ENCODE results near the gene EDARADD. TPM values are rescaled to one million over a fixed set of nuclear protein-coding genes. Genes with fewer than 3 reads are reported as not detected.

The EDARADD gene
- total and polyA plus RNA-seq, 2 of the 8 experiments (the other 6 are each of a cell fraction or from before 2014, with no cell fraction given) = 3.4 to 6.1 TPM

DNA sequence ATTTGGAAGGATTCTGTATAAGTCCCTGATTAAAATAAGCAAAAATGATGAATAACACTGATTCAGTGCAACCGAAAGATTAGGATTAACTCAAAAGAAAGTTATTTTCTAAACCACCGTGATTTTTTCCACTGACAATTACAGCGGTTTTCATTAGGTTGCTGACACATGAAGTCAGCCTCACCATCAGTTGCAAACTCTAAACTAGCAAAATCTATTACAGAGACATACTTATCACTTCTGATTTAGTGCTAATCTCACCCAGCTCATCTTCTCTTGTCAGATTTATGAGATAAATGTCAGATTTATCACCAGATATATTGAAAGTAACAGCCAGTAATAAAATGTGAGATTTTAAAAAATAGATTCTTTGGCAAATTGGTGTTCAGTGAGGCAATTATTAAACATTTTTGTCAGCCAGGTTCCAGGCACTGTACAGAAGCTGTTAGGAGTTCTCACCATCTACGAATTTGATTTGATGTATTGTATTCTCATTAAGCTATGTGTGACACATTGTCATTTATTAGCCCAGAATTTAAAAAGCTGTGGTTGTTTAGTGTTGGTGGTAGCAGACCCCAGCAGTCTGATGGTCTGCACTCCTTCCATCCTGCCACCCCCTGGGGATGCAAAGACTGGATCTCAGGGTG, 92.4 kb downstream of the EDARADD start:
- DNase-seq (ENCODE audit: low read depth in 1 of 2, low spot score in 2 of 2) (no peak), FAIRE-seq (no peak)
- Histone ChIP-seq H2BK5ac (ENCODE audit: low read depth, low read length) (no peak overlapping the region), H3K4ac (replicated peaks; ENCODE audit: insufficient read length, low read depth, low read length) (no peak overlapping the region), H3K9ac (replicated peaks in 1 of 4; ENCODE audit: extremely low read depth in 1 of 4, low read depth in 3 of 4, low read length in 3 of 4) (no peak overlapping the region), H3K27me3 (replicated peaks in 1 of 4; ENCODE audit: control insufficient read depth in 3 of 4, extremely low read depth in 1 of 4, insufficient read depth in 3 of 4, low read length in 3 of 4) (no peaks in the 10 kb centered on the region), H2AK5ac (ENCODE audit: low read depth, low read length) (no peak overlapping the region; the same call in 1 of the 2 replicates), H3K18ac (ENCODE audit: extremely low read depth, low read length) (no peak overlapping the region), H2BK120ac (replicated peaks; ENCODE audit: low read depth, low read length) (no peak overlapping the region), H2BK12ac (ENCODE audit: low read depth, low read length) (no peak overlapping the region), H2BK15ac (ENCODE audit: low read length) (no peak overlapping the region), H3K14ac (ENCODE audit: insufficient read length) (no peak overlapping the region), H3K79me1 (ENCODE audit: low read depth, low read length) (no peaks in the 10 kb centered on the region), H3K79me2 (ENCODE audit: control insufficient read depth in 1 of 2, insufficient read depth in 2 of 2, low read length in 2 of 2) (no peaks in the 10 kb centered on the region), H3K4me2 (ENCODE audit: insufficient read depth in 1 of 2, low read depth in 2 of 2, low read length in 2 of 2) (no peak overlapping the region), H3K23me2 (ENCODE audit: low read depth, low read length) (no peaks in the 10 kb centered on the region; the same call in 1 of the 2 replicates), H3K4me1 (replicated peaks in 1 of 4; ENCODE audit: control insufficient read depth in 3 of 4, insufficient read depth in 4 of 4, low read length in 3 of 4) (peaks cover 0 to 7% (median 3%) of the 10 kb centered on the region in 4 experiments; a peak in 4 of 7 replicates), H3K56ac (replicated peaks; ENCODE audit: insufficient read length, low read depth, low read length) (no peak overlapping the region), H4K8ac (ENCODE audit: extremely low read depth, insufficient read depth, low read length) (no peak overlapping the region), H3K23ac (ENCODE audit: insufficient read length) (no peak overlapping the region), H4K5ac (ENCODE audit: insufficient read length, low read depth, low read length) (no peak overlapping the region), H2AFZ (ENCODE audit: low read length) (no peak overlapping the region), H4K20me1 (replicated peaks in 1 of 2; ENCODE audit: control insufficient read depth in 1 of 2, insufficient read depth in 2 of 2, low read length in 2 of 2) (no peaks in the 10 kb centered on the region), H3K4me3 (ENCODE audit: extremely low read depth in 1 of 4, insufficient read depth in 2 of 4, low read depth in 3 of 4, low read length in 4 of 4) (no peak overlapping the region), H2BK20ac (ENCODE audit: low read length) (no peak overlapping the region), H3K27ac (ENCODE audit: low read depth, low read length) (no peak overlapping the region), H3K9me3 (ENCODE audit: insufficient read depth in 2 of 2, low read depth in 1 of 2, low read length in 1 of 2) (no peaks in the 10 kb centered on the region), H4K91ac (replicated peaks; ENCODE audit: insufficient read length, low read length) (no peak overlapping the region), H3K36me3 (ENCODE audit: control insufficient read depth in 2 of 4, insufficient read depth in 4 of 4, low read length in 3 of 4) (no peaks in the 10 kb centered on the region; a peak in 1 of 8 replicates)
- POLR2A ChIA-PET (ENCODE audit: partially characterized antibody) = interaction anchor here (0.6 kb wide), 2 partner anchors 77 to 359 kb away, joined by 3 to 5 read pairs; no protein-coding TSS in a partner anchor
- WGBS, 2 experiments (ENCODE audit: extremely low coverage in 1 of 2, insufficient coverage in 1 of 2, insufficient read length in 1 of 2, insufficient replicate concordance in 2 of 2, low coverage in 1 of 2, low lambda C conversion rate in 2 of 2, missing lambda C conversion rate in 1 of 2) = 89% methylated on average over 4 of the region's 4 CpGs; no CpG with 5 or more reads in 1 of the 2 experiments
- CTCF ChIA-PET (ENCODE audit: partially characterized antibody) = interaction anchor here (0.6 to 2.1 kb wide), 5 partner anchors 32 to 381 kb away, joined by 3 to 11 read pairs (median 5); no protein-coding TSS in a partner anchor
- TF ChIP-seq KDM5A (IDR thresholded peaks at IDR 0.05; ENCODE audit: low read length) (no peak), JUND (IDR thresholded peaks at IDR 0.05; ENCODE audit: low read length) (no peak), EGR1 (IDR thresholded peaks at IDR 0.05; ENCODE audit: borderline replicate concordance, low read depth, low read length) (no peak), POU5F1 (IDR thresholded peaks at IDR 0.05; ENCODE audit: low read depth, low read length) (no peak), SUZ12 (IDR thresholded peaks at IDR 0.05; ENCODE audit: low read length) (no peak), POLR2A (IDR thresholded peaks at IDR 0.05; ENCODE audit: control extremely low read depth in 1 of 2, low read depth in 2 of 2, low read length in 2 of 2) (no peak), SP1 (IDR thresholded peaks at IDR 0.05; ENCODE audit: low read depth, low read length) (no peak), GTF2F1 (IDR thresholded peaks at IDR 0.05; ENCODE audit: borderline replicate concordance, low read depth, low read length) (no peak), CHD1 (IDR thresholded peaks at IDR 0.05; ENCODE audit: low read depth, low read length) (no peak), TAF7 (optimal IDR thresholded peaks at IDR 0.05; ENCODE audit: borderline replicate concordance, low read depth, low read length) (no peak), ASH2L (IDR thresholded peaks at IDR 0.05; ENCODE audit: low read length) (no peak), KDM1A (IDR thresholded peaks at IDR 0.05; ENCODE audit: borderline replicate concordance, low read length) (no peak), SIN3A (conservative IDR thresholded peaks at IDR 0.05 in 1 of 2, IDR thresholded peaks at IDR 0.05 in 1 of 2; ENCODE audit: low read depth in 1 of 2, low read length in 2 of 2) (no peak)
